Measurements from ENCODE around the gene CARMIL1.
"Not testable (repeated sequence)": the region's sequence is repeated elsewhere in the genome, so short reads cannot be mapped to it uniquely, and the experiment has no call there.

The CARMIL1 gene

DNA sequence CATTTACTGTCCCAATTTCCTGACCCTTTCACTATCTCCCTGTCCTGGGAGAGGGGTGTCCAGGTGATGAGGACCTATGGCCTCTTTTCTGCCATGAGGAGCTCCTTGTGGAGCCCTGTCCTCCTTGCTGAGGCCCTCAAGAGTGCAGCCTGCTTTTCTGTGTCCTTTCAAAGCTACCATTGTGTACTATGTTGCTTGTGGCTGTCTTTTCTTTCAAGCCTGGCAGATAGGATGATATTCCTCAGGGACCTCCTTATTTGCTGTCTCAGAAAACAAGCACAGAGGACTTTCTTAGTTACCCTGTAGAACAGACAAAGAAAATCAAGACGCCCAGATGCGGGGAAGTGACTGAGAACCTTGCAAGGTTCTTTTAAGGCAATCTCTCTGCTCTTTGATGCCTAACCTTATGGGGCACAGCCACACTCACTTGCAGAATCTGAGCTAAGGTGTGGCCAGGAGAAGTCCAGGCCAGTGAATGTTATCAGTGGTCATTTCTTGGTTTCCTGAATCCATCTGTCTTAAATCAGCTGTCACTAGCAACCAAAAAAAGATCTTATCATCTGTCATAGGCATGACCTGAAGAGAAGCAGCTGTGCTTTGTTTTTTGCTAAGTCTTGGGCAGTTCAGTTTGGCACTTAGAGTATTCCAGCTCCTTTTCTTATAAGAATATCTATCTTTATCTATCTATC, 17.2 kb downstream of the CARMIL1 start:
- H3K4me1 ChIP-seq (ENCODE audit: control insufficient read depth in 1 of 2, insufficient read depth in 2 of 2, low read length in 2 of 2), result peaks cover 0 to 13% of the 10 kb centered on the region in 2 donors
- H3K36me3 ChIP-seq (ENCODE audit: control insufficient read depth in 1 of 2, insufficient read depth in 2 of 2, low read length in 2 of 2), result no peaks in the 10 kb centered on the region
- H3K27ac ChIP-seq (ENCODE audit: low read length), result peak overlapping the region; percentile 19
- no peak overlapping the region for H3K4me3 ChIP-seq (ENCODE audit: low read depth in 1 of 2, low read length in 2 of 2)
- no peaks in the 10 kb centered on the region for H3K9me3 ChIP-seq (ENCODE audit: control insufficient read depth in 1 of 2, low read length in 2 of 2)
- no peaks in the 10 kb centered on the region for H3K27me3 ChIP-seq (ENCODE audit: low read depth, low read length)

GRCh38 chr6:25297039-25297441, 17.9 kb downstream of the CARMIL1 start:
- Histone ChIP-seq H3K9me3 (ENCODE audit: control insufficient read depth in 1 of 2, low read length in 2 of 2) (no peaks in the 10 kb centered on the region), H3K36me3 (ENCODE audit: control insufficient read depth in 1 of 2, insufficient read depth in 2 of 2, low read length in 2 of 2) (no peaks in the 10 kb centered on the region), H3K27me3 (ENCODE audit: low read depth, low read length) (no peaks in the 10 kb centered on the region), H3K4me3 (ENCODE audit: low read depth in 1 of 2, low read length in 2 of 2) (no peak overlapping the region), H3K4me1 (ENCODE audit: control insufficient read depth in 1 of 2, insufficient read depth in 2 of 2, low read length in 2 of 2) (peaks cover 0 to 13% of the 10 kb centered on the region in 2 donors), H3K27ac (ENCODE audit: low read length) (peak overlapping the region; percentile 25)

DNA sequence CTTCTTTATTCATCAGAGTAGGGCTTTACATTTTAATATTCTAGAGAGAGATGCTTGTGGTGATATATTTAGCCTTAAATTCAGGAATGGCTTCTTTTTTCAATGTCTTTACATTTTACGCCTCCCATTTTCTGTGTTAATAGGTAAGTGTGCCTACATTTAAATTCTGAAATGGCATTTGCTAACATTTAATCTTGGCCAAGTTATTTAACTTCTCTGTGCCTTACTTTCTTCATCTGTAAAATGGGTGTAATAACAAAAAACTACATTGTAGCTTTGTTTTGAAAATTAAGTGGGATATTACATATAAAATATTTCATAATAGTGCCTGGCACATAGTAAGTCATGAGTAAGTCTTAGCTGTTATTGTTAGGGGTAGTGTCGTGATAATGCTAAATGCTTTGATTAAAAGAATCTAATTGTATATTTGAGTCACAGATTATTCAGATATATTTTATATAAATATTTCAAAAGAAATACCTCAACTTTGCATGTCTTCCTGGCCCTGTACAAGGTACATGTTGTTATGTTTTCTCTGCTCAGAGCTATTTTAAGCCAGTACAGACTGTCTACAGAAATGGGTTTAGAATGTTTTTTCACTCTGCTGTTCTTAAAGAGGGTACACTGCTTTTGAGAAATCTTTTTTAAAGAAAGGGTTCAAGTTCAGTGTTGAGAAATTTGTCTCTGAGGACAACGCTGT, 18.8 kb downstream of the CARMIL1 start:
- Histone ChIP-seq H3K4me1 (ENCODE audit: control insufficient read depth in 1 of 2, insufficient read depth in 2 of 2, low read length in 2 of 2) (peaks cover 3 to 13% of the 10 kb centered on the region in 2 donors), H3K9me3 (ENCODE audit: control insufficient read depth in 1 of 2, low read length in 2 of 2) (no peaks in the 10 kb centered on the region), H3K27me3 (ENCODE audit: low read depth, low read length) (no peaks in the 10 kb centered on the region), H3K36me3 (ENCODE audit: control insufficient read depth in 1 of 2, insufficient read depth in 2 of 2, low read length in 2 of 2) (no peaks in the 10 kb centered on the region), H3K4me3 (ENCODE audit: low read depth in 1 of 2, low read length in 2 of 2) (no peak overlapping the region), H3K27ac (ENCODE audit: low read length) (peak overlapping the region; percentile 25)

DNA sequence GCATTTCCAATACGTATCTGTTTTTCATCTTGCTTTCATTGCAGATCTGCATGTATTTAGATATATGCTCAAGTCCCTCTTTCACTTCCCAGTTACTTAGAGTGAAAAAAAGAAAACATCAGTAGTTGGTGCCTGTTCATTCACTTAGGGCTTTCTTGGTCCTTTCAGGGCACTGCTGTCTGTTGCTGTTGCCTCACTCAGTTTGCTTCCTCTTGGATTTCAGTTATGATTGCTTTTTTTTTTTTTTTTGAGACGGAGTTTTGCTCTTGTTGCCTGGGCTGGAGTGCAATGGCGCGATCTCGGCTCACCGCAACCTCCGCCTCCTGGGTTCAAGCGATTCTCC, 19.3 kb downstream of the CARMIL1 start:
- not testable (repeated sequence) for H3K27ac ChIP-seq (ENCODE audit: low read length); H3K36me3 ChIP-seq (ENCODE audit: control insufficient read depth in 1 of 2, insufficient read depth in 2 of 2, low read length in 2 of 2); H3K4me3 ChIP-seq (ENCODE audit: low read depth in 1 of 2, low read length in 2 of 2); H3K27me3 ChIP-seq (ENCODE audit: low read depth, low read length); H3K9me3 ChIP-seq (ENCODE audit: control insufficient read depth in 1 of 2, low read length in 2 of 2)
- peaks cover 3 to 13% of the 10 kb centered on the region in 2 donors for H3K4me1 ChIP-seq (ENCODE audit: control insufficient read depth in 1 of 2, insufficient read depth in 2 of 2, low read length in 2 of 2)

- H3K27ac ChIP-seq (ENCODE audit: low read length), result no peak overlapping the region
- H3K4me3 ChIP-seq (ENCODE audit: low read depth in 1 of 2, low read length in 2 of 2), result no peak overlapping the region
- no peaks in the 10 kb centered on the region for H3K36me3 ChIP-seq (ENCODE audit: control insufficient read depth in 1 of 2, insufficient read depth in 2 of 2, low read length in 2 of 2)
- no peaks in the 10 kb centered on the region for H3K9me3 ChIP-seq (ENCODE audit: control insufficient read depth in 1 of 2, low read length in 2 of 2)
- H3K4me1 ChIP-seq (ENCODE audit: control insufficient read depth in 1 of 2, insufficient read depth in 2 of 2, low read length in 2 of 2), result peaks cover 3 to 6% of the 10 kb centered on the region in 2 donors
- no peaks in the 10 kb centered on the region for H3K27me3 ChIP-seq (ENCODE audit: low read depth, low read length)
Measured at GRCh38 chr6:25301362-25301761, 22.2 kb downstream of the CARMIL1 start.

- H3K4me1 ChIP-seq (ENCODE audit: control insufficient read depth in 1 of 2, insufficient read depth in 2 of 2, low read length in 2 of 2), result peaks cover 3 to 6% of the 10 kb centered on the region in 2 donors
- H3K27ac ChIP-seq (ENCODE audit: low read length), result peak overlapping the region; percentile 13
- H3K36me3 ChIP-seq (ENCODE audit: control insufficient read depth in 1 of 2, insufficient read depth in 2 of 2, low read length in 2 of 2), result no peaks in the 10 kb centered on the region
- no peaks in the 10 kb centered on the region for H3K27me3 ChIP-seq (ENCODE audit: low read depth, low read length)
- H3K9me3 ChIP-seq (ENCODE audit: control insufficient read depth in 1 of 2, low read length in 2 of 2), result no peaks in the 10 kb centered on the region
- H3K4me3 ChIP-seq (ENCODE audit: low read depth in 1 of 2, low read length in 2 of 2), result no peak overlapping the region
Measured at GRCh38 chr6:25302151-25302550, 23.0 kb downstream of the CARMIL1 start.

- H3K36me3 ChIP-seq (ENCODE audit: control insufficient read depth in 1 of 2, insufficient read depth in 2 of 2, low read length in 2 of 2), result no peaks in the 10 kb centered on the region
Measured at GRCh38 chr6:25302677-25303128, 23.5 kb downstream of the CARMIL1 start.

DNA sequence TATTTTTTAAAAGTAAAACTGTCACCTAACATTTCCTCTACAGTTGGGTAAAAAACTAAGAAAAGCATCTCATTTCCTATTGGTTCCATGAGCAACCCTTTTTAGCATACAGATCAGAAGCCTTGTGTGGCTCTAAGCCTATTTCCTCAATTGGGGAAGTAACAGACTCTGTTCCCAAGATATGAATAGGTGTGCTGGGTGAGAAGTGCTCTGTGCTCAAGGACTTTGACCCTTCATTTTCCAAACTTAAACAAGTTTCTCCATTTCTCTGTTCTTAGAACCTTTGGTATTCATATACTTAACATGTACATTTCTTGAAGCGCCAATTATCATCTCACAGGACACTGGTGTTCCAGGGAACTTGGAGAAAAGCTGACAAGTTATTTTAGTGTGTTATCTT, 24.1 kb downstream of the CARMIL1 start:
- Histone ChIP-seq H3K36me3 (ENCODE audit: control insufficient read depth in 1 of 2, insufficient read depth in 2 of 2, low read length in 2 of 2) (no peaks in the 10 kb centered on the region), H3K4me3 (ENCODE audit: low read depth in 1 of 2, low read length in 2 of 2) (no peak overlapping the region), H3K27me3 (ENCODE audit: low read depth, low read length) (no peaks in the 10 kb centered on the region), H3K27ac (ENCODE audit: low read length) (peak overlapping the region; percentile 28), H3K4me1 (ENCODE audit: control insufficient read depth in 1 of 2, insufficient read depth in 2 of 2, low read length in 2 of 2) (peaks cover 0 to 3% of the 10 kb centered on the region in 2 donors), H3K9me3 (ENCODE audit: control insufficient read depth in 1 of 2, low read length in 2 of 2) (no peaks in the 10 kb centered on the region)

More at GRCh38 chr6:25302677-25303128, 23.5 kb downstream of the CARMIL1 start:
- peaks cover 2 to 3% of the 10 kb centered on the region in 2 donors for H3K4me1 ChIP-seq (ENCODE audit: control insufficient read depth in 1 of 2, insufficient read depth in 2 of 2, low read length in 2 of 2)
- no peak overlapping the region for H3K4me3 ChIP-seq (ENCODE audit: low read depth in 1 of 2, low read length in 2 of 2)
- H3K27ac ChIP-seq (ENCODE audit: low read length), result peak overlapping the region; percentile 13
- no peaks in the 10 kb centered on the region for H3K27me3 ChIP-seq (ENCODE audit: low read depth, low read length)
- H3K9me3 ChIP-seq (ENCODE audit: control insufficient read depth in 1 of 2, low read length in 2 of 2), result no peaks in the 10 kb centered on the region

DNA sequence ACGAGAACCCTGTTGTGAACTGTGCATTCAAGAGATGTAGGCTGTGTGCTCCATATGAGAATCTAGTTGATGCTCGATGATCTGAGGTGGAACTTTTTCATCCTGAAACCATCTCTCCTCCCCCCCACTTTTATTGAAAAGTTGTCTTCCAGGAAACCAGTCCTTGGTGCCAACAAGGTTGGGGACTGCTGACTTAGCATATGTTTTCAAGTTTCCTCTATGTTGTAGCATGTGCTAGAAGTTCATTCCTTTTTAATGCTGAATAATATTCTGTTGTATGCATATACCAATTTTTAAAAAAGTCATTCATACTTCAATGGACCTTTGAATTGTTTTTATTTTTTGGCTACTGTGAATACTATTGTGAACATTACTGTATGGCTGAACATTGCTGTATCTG, 27.2 kb downstream of the CARMIL1 start:
- no peaks in the 10 kb centered on the region for H3K9me3 ChIP-seq (ENCODE audit: control insufficient read depth in 1 of 2, low read length in 2 of 2)
- H3K4me3 ChIP-seq (ENCODE audit: low read depth in 1 of 2, low read length in 2 of 2), result no peak overlapping the region
- no peaks in the 10 kb centered on the region for H3K36me3 ChIP-seq (ENCODE audit: control insufficient read depth in 1 of 2, insufficient read depth in 2 of 2, low read length in 2 of 2)
- H3K27me3 ChIP-seq (ENCODE audit: low read depth, low read length), result no peaks in the 10 kb centered on the region
- H3K27ac ChIP-seq (ENCODE audit: low read length), result no peak overlapping the region
- peaks cover 0 to 3% of the 10 kb centered on the region in 2 donors for H3K4me1 ChIP-seq (ENCODE audit: control insufficient read depth in 1 of 2, insufficient read depth in 2 of 2, low read length in 2 of 2)

DNA sequence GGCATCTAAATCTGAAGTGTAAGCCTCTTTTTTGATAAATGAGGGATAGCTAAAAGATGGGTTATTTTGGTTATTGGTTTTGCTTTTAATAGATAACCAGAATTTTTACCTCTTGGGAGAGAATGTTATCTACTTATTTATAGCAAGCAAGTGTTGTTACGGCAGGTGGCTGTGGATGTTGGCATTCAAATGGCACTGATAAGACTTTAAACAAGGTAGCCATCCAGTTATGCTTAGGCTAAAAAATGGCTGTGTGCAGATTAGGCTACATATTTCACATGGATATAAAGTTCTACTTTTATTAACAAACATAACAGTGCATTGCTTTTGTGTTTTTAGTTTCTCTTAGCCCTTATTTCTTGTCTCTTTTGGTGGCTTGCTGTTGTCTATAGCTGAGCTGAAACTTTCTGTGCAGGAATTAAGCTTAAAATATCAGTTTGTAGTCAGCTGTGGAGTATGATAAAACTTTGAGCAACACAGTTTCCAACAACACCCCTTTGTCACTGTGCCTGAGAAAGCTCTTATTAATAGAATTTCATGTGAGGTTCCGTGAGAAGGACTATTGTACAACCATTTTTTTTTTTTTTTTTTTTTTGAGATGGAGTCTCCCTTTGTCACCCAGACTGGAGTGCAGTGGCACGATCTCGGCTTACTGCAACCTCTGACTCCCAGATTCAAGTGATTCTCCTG, 28.8 kb downstream of the CARMIL1 start:
- no peaks in the 10 kb centered on the region for H3K4me1 ChIP-seq (ENCODE audit: control insufficient read depth in 1 of 2, insufficient read depth in 2 of 2, low read length in 2 of 2)
- no peak overlapping the region for H3K4me3 ChIP-seq (ENCODE audit: low read depth in 1 of 2, low read length in 2 of 2)
- H3K27me3 ChIP-seq (ENCODE audit: low read depth, low read length), result no peaks in the 10 kb centered on the region
- no peak overlapping the region for H3K27ac ChIP-seq (ENCODE audit: low read length)
- peaks cover 0 to 4% of the 10 kb centered on the region in 2 donors for H3K36me3 ChIP-seq (ENCODE audit: control insufficient read depth in 1 of 2, insufficient read depth in 2 of 2, low read length in 2 of 2)
- H3K9me3 ChIP-seq (ENCODE audit: control insufficient read depth in 1 of 2, low read length in 2 of 2), result no peaks in the 10 kb centered on the region

GRCh38 chr6:25309886-25310285, 30.7 kb downstream of the CARMIL1 start:
- Histone ChIP-seq H3K27ac (ENCODE audit: low read length) (no peak overlapping the region), H3K4me1 (ENCODE audit: control insufficient read depth in 1 of 2, insufficient read depth in 2 of 2, low read length in 2 of 2) (no peaks in the 10 kb centered on the region), H3K9me3 (ENCODE audit: control insufficient read depth in 1 of 2, low read length in 2 of 2) (no peaks in the 10 kb centered on the region), H3K4me3 (ENCODE audit: low read depth in 1 of 2, low read length in 2 of 2) (no peak overlapping the region), H3K36me3 (ENCODE audit: control insufficient read depth in 1 of 2, insufficient read depth in 2 of 2, low read length in 2 of 2) (peaks cover 0 to 4% of the 10 kb centered on the region in 2 donors), H3K27me3 (ENCODE audit: low read depth, low read length) (no peaks in the 10 kb centered on the region)
